Activated T-cell treated with anti-CD3 and anti-CD28 coated beads for 1 hour (primary cell): ENCODE results near the gene FHIT.
A peak's percentile ranks its signal among the peaks of the same experiment; 100 is the strongest.

Experiments used
- DNase-seq: peaks from one replicate; pipeline ENCODE4 v3.0.0-alpha.2; 2020; ENCODE audit warnings: low read depth

The FHIT gene

DNA sequence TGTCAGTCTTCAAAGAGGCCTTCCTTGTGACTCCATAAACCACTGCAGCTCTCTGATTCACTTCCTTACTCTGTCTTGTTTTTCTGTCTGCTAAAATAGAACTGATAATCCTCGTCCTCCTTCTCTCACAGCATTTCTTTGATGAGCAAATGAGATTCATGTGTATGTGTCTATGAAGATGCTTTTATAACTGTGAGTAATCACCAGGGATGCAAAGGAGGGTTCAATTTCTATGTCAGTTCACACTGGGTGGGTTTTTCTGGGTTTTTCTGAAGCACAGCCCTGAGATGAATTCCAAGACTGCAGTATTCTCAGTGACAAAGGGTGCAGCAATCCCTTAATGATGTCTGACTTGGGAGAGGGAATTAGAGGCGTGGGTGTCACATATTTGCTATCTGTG lies 1454.8 kb downstream of the FHIT start:
- no peak for DNase-seq

DNA sequence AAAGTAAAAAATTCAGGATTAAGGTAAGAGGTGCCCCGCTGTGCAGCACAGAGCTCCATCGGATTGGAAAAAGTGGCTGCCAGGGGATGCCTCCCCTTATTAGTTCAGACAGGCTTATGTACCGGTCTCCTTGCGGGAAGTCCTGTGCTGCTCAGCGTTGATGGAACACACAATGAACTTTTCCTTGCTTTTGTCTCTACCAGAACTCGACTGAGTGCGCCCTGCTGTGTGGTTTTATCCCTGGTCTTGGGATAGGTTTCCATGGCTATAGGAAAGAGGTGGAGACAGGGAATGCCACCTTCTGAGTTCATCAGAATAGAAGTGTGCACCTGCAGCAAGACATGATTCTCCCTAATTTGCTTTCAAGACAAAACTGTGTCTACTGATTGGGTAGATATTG lies 1455.5 kb downstream of the FHIT start:
- DNase-seq = no peak

DNA sequence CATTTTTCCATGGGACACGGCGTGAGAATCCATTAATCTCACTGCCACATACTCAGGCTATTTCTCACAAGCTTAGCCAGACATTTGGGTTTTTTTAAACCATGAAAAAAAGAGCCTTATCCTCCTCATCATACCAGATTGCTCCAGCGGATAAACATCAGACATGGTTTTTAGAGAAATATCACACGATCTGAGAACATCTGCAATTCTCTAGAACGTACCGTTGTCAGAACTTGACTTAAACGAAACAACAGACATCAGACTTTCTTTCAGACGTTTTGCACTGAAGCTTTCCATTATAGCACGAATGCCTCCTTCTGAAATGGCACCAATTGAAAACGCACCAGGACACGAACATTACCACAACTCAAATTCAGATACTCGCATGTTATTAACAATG lies 1457.3 kb downstream of the FHIT start:
- DNase-seq = no peak

DNA sequence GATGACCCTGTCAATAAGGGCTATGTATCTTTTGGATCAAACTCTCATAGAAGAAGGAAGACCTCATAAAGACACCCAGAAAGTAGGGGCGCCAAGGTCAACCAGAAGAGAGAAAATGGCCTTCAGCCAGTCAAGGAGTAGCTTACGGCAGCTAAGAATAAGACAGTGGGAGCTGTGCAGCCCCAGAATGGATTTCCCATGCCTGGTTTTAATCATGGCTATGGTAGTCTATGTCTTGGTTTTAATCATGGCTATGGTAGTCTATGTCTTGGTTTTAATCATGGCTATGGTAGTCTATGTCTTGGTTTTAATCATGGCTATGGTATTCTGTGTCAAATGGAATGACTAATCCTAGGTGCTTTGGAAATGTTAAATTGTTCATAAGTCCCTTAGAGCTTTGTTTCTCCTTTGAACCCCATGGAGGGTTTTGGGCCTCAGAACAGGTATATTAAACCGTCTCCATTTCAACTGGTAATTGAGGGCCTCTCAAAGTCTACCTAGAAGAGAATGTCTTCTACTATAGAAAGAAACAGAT lies 1459.4 kb downstream of the FHIT start:
- no peak for DNase-seq

DNA sequence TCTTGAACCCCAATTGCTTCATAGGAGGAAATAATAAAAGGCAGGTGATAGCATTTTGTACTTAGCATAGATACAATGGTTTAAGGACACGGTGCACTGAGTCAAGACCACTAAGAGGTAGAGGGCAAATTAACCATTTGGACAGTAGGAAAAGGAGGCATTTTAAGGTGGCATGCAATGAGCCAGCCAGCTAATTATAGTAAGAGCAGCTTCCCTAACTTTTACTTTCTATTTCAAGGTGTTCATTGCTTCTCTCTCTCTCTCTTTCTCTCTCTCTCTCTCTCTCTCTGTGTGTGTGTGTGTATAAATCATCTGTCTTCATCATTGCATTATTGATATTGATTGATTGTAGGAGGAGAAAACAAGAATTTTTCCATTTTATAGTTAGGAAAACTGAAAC lies 1461.0 kb downstream of the FHIT start:
- DNase-seq = no peak

DNA sequence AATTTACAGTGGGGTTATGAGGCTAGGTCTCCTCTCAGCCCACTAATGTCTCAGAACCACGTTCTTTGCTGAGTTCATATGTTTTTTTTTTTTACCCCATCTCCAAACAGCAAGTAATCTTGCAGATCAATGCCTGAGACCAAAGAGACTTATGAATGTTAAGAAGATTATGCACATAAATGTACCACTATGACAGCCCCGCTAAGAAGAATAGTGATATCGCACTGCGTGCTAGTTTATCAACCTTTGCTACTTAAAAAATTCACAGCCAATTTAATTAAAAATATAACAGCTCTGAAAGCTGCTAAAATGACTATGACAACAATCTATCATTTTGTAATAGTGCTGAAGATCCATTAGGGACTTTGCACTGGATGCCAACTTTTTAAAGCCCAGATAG lies 1462.5 kb downstream of the FHIT start:
- no peak for DNase-seq

DNA sequence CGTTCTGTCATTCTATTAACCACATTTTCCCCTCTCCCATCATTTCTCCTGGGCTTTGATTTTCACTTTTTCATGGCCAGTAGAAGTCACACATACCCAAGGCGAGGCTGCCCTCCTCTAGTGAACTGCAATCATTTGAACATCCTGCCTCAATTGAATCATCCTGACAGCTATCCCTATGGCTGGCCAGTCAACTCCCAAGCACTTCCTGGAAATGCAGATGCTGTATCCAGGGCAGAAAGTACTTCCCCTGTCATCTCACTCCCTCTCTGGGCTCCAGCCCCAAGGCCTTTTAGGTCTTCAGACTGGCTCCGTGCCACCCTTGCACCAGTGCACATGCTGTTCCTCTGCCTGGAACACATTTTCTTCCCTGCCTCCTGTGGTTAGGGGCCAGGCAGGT lies 1463.1 kb downstream of the FHIT start:
- no peak for DNase-seq

DNA sequence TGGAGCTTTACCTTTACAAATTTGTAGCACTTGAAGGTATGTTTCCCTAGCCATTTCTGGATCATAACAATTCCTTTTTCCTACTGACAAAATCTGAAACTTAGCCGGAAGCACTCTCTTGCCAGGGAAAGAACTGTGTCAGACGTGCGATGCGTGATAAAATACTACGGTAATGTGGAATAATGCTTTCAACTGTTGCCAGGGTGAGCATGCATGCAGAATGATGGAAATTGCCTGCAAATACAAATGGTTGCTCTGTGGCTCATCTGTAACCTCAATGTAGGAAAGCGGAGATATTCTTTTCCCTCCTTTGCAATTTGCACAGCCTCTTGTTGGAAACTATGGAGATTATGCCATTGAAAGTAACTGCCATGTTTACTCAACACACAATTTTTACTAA lies 1464.9 kb downstream of the FHIT start:
- DNase-seq = no peak

DNA sequence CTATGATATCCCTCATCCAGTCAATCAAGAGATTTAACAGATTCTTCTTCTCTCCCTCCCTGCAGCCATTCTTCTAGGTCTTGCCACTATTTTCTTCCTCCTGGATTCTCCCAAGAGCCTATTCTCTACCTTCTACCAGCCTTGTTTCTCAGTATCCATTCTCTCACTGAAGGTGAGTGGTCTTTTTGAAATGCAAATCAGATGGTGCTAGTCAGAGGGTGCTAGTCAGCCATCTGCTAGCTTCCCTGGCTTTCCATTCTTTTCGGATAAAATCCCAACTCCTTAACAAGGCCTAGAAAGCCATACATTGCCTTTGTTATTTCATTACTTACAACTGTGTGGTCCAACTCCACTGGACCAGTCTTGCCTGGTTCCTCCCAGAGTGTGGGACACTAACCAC lies 1467.1 kb downstream of the FHIT start:
- no peak for DNase-seq

DNA sequence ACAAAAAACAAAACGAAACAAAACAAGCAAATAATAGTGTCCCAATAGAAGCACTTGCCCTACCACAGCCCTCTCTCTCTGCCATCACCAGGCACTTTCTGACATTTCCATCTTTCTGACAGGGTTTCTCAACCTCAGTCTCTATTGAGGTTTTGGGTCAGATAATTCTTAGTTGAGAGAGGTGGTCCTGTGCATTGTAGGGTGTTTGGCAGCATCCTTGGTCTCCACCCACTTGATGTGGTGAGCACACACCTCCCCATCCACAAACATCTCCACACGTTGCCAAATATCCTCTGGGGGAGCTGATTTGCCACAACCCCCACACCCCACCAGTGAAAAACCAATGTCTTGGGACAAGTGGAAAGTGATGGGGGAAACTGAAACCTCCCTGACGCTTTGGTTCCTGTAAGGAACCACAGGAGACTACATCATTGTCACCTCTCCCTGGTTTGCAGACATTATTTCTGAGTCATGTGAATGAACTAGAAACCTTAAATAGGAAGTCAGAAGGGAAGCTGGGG lies 1467.7 kb downstream of the FHIT start:
- no peak for DNase-seq

DNA sequence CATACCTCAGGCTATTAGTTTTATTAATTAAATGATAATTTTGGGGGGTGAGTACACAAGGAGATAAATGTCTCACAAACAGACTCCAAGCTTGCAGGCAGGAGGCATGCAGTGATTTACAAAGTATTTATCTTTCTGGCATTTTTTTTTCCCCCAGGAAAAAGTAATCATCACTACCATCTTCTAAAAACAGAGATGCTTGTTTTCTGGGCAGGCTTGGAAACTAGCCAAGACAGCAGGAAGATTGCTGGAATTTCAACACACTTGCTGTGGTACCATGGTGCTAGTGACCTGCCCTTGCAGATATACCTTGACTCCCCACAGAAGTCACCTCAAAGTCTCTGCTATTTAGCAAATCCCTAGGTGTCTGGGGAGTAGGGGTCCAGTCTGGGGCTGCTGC lies 1468.6 kb downstream of the FHIT start:
- DNase-seq = no peak

DNA sequence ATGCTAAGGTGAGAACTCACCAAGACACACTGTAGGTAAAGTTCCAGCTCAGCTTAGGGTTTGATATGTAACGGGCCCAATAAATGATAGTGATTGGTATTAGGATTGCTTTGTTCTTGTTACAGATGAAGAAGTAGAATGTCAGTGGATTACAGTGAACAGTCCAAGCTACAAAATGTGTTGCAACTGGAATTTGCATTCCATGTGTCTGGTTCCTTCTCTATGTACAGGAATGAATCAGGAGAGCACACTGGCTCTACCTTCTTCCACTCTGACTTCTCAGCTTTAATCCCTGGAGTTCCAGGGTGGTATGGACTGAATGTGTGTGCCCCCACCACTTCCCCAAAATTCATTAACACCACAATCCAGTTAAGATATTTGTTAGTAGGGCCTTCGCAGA lies 1471.0 kb downstream of the FHIT start:
- DNase-seq = no peak

DNA sequence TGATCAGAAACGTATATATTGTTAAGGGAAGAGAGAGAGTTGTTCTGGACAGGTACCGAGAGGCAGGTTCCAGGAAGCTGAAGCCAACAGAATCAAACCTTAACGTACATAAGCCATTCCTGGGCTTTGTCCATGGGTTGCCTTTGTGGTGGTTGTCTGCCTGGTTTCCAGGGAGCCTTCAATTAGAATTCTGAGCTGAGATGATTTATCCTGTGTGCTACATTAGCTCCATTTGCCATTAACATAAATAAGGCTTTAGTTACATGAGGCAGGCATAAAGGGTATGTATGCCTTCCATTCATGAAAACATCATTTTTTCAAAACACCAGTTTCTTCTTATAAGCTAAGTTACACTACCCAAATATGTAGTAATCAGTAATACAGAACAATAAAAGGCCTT lies 1472.0 kb downstream of the FHIT start:
- no peak for DNase-seq

DNA sequence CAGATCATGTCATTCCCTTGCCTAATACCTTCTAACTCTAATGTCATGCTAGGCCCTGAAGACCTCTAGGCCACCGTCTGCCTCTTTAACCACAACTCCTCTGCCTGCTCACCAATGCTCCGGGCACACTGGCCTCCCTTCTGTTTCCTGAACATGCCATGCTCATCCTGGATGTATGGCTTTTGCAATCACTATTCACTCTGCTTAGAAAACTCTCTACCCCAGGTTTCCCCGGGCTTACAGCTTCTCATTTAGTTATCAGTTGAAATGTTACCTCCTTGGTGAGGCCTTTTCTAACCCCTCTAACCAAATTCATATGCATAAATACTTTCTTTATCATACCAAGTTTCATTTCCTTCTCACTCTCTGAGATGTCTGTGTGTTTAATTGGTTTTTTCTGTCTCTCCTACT lies 1473.6 kb downstream of the FHIT start:
- no peak for DNase-seq

DNA sequence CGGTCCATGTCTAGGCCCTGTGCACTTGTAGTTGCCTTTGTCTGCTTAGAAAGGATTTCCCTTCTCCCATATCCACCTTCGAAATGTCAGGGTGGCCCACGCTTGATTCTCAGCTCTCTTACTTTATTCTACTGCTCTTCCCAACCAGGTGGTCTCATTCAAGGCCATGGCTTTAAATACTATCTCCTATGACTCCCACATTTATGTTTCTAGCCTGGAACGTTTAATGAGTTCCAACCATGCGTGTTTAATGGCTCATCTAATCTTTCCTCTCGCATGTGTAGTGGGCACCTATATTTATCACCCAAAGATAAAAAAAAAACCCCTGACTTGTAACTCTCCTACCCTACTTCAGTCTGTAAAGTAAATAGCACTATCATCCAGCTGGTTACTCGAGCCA lies 1474.2 kb downstream of the FHIT start:
- DNase-seq = no peak

DNA sequence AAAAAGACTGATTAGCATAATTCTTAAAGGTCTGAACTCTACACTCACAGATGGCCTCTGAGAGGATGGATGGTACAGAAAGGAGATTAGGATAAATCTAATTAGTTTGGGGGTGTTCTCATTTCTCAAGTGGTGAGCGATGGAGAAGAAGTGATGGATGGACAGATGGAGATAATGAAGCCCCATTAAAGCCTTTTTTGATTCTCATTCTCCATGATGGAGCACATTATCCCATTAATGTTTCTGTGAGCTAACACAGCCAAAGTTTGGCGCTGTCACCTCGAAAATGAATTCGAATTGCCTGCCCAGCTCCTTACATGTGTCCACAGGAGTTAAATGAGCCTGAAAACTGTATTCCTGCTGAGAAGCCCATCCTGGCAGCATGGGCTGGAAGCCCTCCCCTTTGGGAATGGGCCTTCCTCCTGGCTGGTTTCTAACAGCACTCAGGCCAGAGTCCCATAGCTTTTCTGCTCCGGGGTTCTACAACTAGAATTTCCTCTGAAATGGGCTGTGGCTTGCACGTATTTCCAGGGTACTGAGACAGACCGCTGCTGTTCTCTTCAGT lies 1475.4 kb downstream of the FHIT start:
- DNase-seq = no peak

DNA sequence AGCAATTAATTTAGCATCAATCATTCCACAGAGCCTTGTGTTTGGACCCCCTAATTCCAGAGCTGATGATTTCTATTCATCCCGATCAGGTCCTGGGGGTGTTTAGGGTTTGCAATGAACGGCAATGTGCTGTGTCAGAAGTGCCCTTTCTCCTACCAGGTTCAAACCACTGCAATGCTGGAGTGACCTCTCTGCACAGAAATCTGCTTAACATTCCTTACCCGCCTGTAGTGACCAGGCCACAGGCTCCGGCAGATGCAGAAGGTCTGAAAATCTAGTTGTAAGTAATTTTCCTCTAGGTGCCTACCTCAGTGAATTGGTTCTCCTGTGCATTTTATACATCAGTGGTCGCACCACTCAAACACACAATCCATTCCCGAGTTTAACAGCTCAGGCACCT lies 1476.1 kb downstream of the FHIT start:
- no peak for DNase-seq

DNA sequence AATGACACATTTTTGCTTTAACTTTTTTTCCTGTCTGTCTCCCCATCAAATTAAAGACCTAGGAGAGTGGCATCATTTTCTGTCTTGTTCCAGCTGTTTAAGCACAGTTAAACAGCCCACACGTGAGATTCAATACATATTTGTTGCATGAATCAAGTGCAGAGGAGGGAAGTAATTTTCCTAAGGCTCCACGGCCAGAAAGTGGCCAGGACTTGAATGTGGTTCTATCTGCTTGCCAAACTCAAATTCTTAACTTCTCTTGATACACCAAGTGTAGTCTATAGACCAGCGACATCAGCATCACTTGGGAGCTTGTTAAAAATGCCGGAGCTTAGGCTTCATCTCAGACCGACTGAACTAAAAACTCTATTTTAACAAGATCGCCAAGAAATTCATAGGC lies 1476.6 kb downstream of the FHIT start:
- DNase-seq = no peak

DNA sequence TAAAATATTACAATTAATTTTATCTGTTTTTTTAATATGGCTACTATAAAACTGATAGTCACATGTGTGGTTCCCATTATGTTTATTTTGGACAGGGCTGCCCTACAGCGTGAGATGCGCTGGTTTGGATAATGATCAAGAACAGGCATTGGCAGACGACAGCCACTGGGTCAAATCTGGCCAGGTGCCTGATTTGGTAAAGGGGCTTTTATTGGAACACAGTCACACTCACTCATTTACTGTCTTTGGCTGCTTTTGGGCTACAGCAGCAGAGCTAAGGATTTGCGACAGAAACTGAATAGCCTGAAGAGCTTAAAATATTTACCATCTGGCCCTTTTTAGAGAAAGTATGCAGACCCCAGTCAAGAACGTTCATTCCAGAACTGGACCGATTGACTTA lies 1477.3 kb downstream of the FHIT start:
- DNase-seq = no peak

DNA sequence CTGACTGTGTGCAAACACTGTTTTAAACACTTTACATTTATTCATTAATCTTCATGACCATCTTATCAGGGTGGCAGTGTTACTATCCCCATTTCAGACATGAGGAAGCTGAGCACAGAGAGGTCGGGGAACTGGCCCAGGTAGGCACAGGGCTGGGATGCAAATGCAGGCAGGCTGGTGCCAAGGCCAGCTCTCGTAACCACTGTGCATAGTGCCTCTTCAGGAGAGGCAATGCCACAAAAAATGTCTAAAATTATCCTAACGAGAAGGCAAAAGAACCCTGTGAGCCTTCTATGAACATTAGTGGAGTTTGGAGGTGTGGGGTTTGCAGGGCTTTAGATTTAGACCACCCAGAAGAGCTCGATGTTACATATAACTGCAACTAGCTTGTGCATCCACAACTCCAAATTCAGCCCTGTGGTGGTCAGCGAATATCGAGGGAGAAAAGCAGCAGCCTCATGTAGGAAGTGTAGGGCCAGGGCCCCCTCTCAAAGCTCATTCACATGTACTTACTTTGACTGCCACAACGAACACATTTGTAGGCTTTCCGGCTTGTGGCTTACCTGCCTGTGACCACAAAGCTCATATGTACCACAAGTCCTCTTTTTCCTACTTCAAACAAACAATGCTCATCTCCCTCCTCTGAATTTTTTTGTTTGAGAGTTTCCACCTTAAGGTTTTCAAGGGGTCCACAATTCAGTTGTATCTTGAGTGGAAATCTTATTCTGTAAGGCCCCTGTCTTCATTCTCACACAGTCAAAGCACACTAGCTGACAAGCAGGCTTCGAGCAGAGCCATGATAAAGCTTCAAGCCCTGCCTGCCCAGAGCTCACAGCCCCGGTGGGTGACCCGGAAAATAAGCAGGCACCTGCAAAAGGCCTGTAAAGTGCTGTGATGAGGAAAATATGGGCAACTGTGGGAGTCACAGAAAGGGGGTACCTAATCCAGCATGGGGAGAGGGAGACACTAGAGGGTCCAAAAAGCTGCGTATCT lies 1478.5 kb downstream of the FHIT start:
- peak; percentile 13 for DNase-seq

DNA sequence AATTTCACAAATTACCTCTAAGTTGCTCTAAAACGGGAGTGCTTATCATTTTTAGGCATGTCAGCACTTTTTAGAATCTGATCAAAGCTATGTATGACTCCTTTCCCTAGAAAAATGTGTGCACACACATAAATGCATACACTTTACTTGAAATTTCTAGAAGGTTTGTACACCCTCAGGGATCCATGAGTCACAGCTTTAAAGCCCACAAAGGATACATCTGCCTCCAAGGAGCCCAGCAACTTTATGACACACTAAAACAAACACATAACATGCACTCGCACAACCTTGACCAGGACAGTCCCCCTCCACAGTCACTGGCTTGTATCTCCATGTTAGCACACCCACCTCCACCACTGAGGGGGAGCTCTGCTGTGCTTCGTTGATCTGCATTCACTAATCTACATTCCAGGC lies 1479.5 kb downstream of the FHIT start:
- DNase-seq = no peak

DNA sequence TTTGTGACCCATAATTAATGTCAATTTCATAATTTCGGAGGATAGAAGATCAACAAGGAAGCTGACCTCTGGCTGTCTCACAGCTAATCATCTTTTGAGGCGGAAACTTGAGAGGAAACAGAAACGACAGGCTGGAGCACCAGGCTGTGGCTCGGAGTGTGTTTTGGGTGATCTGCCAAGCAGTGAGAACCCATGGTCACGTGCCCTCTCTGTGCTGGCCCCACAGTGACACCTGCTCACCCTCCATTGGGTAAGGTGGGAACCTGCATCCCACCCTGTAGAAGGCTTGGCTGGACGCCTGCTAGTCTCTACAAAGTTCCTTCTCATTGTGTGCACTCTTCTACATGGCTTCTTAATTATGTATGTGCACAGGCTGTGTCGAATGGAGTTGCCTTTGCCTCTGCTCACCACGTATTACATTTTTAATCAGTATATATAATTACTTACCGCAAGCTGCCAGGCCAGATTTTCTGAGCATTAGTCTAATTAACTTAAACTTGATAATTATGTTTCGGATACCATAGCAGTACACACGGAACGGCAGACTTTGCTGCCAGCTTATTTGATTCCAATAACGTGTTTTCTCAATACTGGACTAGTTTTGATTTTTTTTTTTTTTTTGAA lies 1482.0 kb downstream of the FHIT start:
- DNase-seq = no peak
